ENCODE results near the gene HOXB9. TPM values are rescaled to one million over a fixed set of nuclear protein-coding genes. Genes with fewer than 3 reads are reported as not detected.

HOXB9 gene
- total and polyA plus RNA-seq, 2 of the 13 experiments (the other 11 are each of a cell fraction or from before 2014, with no cell fraction given), result not detected

- TF ChIP-seq CEBPB (IDR thresholded peaks at IDR 0.05; ENCODE audit: borderline replicate concordance, low read depth, low read length) (no peak), SALL2 (CRISPR knock-in tag; IDR thresholded peaks at IDR 0.05) (no peak), SRSF1 (optimal IDR thresholded peaks at IDR 0.05; ENCODE audit: low read depth, low read length) (no peak), ZNF468 (CRISPR knock-in tag; IDR thresholded peaks at IDR 0.05) (no peak), NFKBIZ (CRISPR knock-in tag; IDR thresholded peaks at IDR 0.05) (no peak), ZNF367 (CRISPR knock-in tag; IDR thresholded peaks at IDR 0.05; ENCODE audit: borderline replicate concordance) (no peak), FOXP4 (CRISPR knock-in tag; IDR thresholded peaks at IDR 0.05) (no peak), ZNF451 (CRISPR knock-in tag; IDR thresholded peaks at IDR 0.05) (no peak), PAWR (CRISPR knock-in tag; IDR thresholded peaks at IDR 0.05; ENCODE audit: borderline replicate concordance) (no peak), IRX3 (CRISPR knock-in tag; IDR thresholded peaks at IDR 0.05; ENCODE audit: borderline replicate concordance, low read depth) (no peak), ARHGAP35 (CRISPR knock-in tag; IDR thresholded peaks at IDR 0.05; ENCODE audit: borderline replicate concordance) (no peak), ZNF235 (CRISPR knock-in tag; IDR thresholded peaks at IDR 0.05; ENCODE audit: borderline replicate concordance) (no peak)
- TF ChIP-seq, protein P1, sequence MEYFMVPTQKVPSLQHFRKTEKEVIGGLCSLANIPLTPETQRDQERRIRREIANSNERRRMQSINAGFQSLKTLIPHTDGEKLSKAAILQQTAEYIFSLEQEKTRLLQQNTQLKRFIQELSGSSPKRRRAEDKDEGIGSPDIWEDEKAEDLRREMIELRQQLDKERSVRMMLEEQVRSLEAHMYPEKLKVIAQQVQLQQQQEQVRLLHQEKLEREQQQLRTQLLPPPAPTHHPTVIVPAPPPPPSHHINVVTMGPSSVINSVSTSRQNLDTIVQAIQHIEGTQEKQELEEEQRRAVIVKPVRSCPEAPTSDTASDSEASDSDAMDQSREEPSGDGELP (IDR thresholded peaks at IDR 0.05; ENCODE audit: borderline replicate concordance, low read depth), result no peak
- TF ChIP-seq, protein P2, sequence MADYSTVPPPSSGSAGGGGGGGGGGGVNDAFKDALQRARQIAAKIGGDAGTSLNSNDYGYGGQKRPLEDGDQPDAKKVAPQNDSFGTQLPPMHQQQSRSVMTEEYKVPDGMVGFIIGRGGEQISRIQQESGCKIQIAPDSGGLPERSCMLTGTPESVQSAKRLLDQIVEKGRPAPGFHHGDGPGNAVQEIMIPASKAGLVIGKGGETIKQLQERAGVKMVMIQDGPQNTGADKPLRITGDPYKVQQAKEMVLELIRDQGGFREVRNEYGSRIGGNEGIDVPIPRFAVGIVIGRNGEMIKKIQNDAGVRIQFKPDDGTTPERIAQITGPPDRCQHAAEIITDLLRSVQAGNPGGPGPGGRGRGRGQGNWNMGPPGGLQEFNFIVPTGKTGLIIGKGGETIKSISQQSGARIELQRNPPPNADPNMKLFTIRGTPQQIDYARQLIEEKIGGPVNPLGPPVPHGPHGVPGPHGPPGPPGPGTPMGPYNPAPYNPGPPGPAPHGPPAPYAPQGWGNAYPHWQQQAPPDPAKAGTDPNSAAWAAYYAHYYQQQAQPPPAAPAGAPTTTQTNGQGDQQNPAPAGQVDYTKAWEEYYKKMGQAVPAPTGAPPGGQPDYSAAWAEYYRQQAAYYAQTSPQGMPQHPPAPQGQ (CRISPR knock-in tag; IDR thresholded peaks at IDR 0.05; ENCODE audit: borderline replicate concordance), result no peak
These were observed 51.6 kb downstream of the HOXB9 start (continued) for GRCh38 chr17:48574505-48575065.

Data from HepG2 (cell line).